ENCODE measurements around the gene SYT7.

Gene SYT7

DNA sequence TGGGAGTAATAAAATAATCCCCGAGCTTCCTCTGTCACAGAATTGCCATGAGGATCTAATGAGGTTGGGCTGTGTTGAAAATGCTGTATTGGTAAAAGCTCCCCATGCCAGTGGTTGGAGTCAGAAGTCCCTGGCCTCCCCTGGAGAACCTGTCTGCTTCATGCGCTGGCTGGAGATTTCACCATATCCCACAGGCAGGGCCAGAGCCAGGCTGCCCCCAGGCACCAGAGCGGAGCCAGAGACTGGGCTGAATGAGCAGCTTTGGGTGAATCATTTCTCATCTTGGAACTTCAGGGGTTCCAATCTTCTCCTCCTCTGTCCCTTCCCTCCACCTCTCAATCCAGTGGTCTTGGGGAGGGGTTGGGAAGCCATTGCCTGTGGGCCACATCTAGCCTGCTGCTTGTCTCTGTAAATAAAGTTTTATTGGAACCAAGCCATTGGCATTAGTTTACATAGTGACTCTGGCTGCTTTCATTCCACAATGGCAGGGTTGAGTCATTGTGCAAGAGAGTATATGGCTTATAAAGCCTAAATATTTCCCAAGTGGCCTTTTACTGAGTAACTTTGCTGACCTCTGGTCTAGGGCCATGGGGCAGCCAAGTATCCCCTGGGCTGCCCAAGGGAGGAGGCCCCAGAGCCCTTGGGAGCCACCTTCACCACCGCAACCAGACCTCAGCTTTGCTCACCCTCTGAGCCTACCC lies 37.1 kb downstream of the SYT7 start:
- TF ChIP-seq JUND (IDR thresholded peaks at IDR 0.05; ENCODE audit: low read depth): no peak
- peak; percentile 56 to 61 for DNase-seq (ENCODE audit: low read depth in 1 of 2, low spot score in 1 of 2)
- in situ Hi-C loops (cut with HindIII; ENCODE audit: low pct_unique_long_range_greater_than_20kb, low sequenced_read_pairs): no loop called here

DNA sequence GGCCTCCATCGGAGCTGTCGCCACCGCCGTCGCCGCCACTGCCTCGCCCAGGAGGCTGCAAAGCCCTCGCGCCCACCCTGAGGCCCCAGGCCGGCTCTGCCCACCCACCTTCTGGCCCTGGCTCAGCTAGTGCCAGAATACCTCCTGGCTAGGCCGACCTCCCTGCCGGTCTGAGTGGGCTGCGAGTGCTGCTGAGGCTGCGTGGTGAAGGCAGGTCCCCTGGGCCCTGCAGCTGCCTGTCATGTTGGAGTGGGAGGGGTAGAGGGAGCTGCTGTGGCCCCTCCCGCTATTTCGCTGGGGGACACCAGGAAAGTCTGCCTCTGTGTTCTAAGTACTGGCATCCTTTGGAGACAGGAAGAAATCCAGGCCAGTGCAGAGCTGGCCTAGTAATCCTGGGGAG lies 38.2 kb downstream of the SYT7 start:
- DNase-seq (ENCODE audit: low read depth in 1 of 2, low spot score in 1 of 2): no peak
- in situ Hi-C loops (cut with HindIII; ENCODE audit: low pct_unique_long_range_greater_than_20kb, low sequenced_read_pairs): no loop called here
- TF ChIP-seq JUND (IDR thresholded peaks at IDR 0.05; ENCODE audit: low read depth): no peak

DNA sequence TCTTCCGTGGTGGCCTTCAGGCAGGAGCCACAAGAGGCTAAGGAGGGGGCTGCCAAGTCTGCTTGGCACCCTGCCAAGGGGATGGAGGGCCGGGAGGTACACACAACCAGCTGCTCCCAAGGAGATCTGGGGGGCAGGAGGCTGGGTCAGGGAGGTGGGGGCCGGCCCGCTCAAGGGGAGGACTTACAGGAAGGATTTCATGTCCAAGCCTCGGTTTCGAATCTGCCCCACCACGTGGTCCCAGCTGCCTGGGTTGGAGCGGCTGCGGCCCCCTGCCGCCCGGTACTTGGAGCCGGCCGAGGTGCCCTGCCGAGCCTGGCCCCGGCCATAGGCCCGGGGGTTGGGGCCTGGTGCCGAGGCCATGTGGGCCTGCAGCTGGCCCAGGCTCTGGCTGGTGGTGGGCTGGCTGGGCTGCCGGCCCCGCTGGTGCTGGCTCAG lies 38.8 kb downstream of the SYT7 start:
- TF ChIP-seq JUND (IDR thresholded peaks at IDR 0.05; ENCODE audit: low read depth): no peak
- DNase-seq (ENCODE audit: low read depth in 1 of 2, low spot score in 1 of 2): no peak
- in situ Hi-C loops (cut with HindIII; ENCODE audit: low pct_unique_long_range_greater_than_20kb, low sequenced_read_pairs): no loop called here

DNA sequence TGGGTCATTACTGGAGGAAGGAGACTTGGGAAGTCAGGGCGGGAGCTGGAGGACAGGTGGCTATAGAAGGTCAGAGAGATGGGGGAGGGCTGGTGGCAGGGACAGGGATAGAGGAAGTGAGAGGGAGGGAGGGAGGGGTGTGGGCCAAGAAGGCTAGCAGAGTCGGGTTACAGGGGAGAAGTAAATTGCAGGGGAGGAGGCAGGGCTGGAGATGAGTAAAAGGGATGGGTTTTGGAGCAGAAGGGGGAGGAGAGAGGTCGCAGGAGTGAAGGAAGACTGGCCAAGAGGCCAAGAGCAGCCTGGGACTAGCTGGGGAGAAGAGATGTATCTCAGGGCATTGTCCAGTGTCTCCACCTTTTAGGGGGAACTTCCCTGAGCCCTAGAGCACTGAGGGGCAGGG lies 39.3 kb downstream of the SYT7 start:
- in situ Hi-C loops (cut with HindIII; ENCODE audit: low pct_unique_long_range_greater_than_20kb, low sequenced_read_pairs): no loop called here
- peak; percentile 81 to 89 for DNase-seq (ENCODE audit: low read depth in 1 of 2, low spot score in 1 of 2)
- no peak for TF ChIP-seq JUND (IDR thresholded peaks at IDR 0.05; ENCODE audit: low read depth)

DNA sequence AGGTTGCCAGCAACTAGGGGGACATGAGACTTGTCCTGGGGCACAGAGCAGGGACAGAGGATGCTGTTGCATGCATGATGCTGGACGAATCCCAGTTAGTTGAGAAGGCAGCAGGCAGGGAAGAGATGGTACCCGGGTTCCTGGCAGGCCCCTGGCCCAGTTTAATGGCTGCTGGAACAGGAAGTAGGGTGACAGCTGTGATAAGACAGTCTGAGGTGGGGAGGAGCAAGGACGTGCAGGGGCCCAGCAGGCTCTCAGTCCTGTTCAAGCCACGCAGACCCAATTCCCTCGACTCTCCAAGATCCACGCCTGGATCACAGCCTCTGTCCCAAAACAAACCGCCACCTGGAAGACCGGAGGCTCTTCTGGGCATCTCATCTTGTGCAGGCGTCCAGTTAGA lies 40.3 kb downstream of the SYT7 start:
- in situ Hi-C loops (cut with HindIII; ENCODE audit: low pct_unique_long_range_greater_than_20kb, low sequenced_read_pairs): no loop called here
- no peak for TF ChIP-seq JUND (IDR thresholded peaks at IDR 0.05; ENCODE audit: low read depth)

DNA sequence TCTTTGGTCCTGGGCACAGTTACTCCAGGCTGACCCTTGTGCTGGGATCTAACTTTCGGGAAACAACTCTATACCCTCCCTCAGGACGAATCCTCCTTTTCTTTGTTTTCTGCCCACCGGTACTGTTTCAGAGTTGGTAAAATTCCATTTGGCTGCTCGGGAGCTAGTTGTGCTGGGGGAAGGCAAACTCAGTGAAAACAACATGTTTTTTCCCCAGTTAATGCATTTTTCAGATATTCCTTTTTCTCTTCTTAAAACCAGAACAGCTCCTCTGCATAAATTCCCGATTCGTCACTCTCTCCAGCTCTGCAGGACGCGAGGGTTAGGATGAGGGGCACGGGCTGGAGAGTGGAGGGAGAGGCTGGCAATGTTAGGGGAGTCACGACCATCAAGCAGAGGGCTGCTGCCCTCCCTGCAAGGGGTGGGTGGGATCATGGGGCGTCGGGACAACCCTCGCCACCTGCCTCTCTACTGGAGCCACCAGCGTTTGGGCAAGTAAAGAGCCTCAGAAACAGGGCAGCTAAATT lies 41.0 kb downstream of the SYT7 start:
- TF ChIP-seq JUND (IDR thresholded peaks at IDR 0.05; ENCODE audit: low read depth): no peak
- DNase-seq (ENCODE audit: low read depth in 1 of 2, low spot score in 1 of 2): no peak
- in situ Hi-C loops (cut with HindIII; ENCODE audit: low pct_unique_long_range_greater_than_20kb, low sequenced_read_pairs): no loop called here

More for the DNA sequence above, 40.3 kb downstream of the SYT7 start:
- DNase-seq (ENCODE audit: low read depth in 1 of 2, low spot score in 1 of 2): no peak

DNA sequence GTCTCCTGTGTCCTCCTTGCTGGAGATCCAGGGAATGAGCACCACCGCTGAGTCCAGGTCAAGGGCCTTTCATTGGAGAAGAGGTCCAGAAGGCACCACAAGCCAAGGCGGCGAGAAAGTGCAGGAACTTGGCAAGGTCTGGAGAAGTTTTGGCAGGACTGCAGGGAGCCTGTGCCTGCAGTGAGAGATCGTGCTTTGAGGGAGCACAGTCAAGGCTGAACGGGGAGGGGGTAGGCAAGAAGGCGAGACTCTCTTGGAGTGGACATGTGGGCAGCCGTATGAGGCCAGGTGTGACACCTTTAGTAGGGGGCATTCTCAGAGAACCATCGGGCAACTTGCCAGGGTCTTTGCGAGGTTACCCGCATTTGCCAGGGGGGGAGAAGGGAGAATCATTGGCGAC lies 41.9 kb downstream of the SYT7 start:
- in situ Hi-C loops (cut with HindIII; ENCODE audit: low pct_unique_long_range_greater_than_20kb, low sequenced_read_pairs): no loop called here
- TF ChIP-seq JUND (IDR thresholded peaks at IDR 0.05; ENCODE audit: low read depth): no peak

DNA sequence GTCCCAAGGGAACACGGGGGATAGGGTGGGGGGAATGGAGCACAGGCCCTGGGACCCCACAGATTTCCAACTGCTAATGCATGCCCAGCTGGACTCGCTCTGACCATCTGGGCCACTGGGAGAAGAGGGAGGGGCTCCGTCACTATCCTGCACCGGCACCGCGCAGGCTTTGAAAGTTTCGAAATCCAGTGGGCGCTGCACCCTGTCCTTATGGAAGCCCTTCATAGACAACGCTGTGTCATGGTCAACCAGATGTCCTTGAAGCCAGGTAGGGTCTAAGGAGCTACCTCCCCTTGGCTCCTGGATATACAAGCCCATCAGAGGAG lies 42.3 kb downstream of the SYT7 start:
- no peak for TF ChIP-seq JUND (IDR thresholded peaks at IDR 0.05; ENCODE audit: low read depth)
- no peak for DNase-seq (ENCODE audit: low read depth in 1 of 2, low spot score in 1 of 2)
- in situ Hi-C loops (cut with HindIII; ENCODE audit: low pct_unique_long_range_greater_than_20kb, low sequenced_read_pairs): no loop called here

More for the DNA sequence above, 41.9 kb downstream of the SYT7 start:
- no peak for DNase-seq (ENCODE audit: low read depth in 1 of 2, low spot score in 1 of 2)

DNA sequence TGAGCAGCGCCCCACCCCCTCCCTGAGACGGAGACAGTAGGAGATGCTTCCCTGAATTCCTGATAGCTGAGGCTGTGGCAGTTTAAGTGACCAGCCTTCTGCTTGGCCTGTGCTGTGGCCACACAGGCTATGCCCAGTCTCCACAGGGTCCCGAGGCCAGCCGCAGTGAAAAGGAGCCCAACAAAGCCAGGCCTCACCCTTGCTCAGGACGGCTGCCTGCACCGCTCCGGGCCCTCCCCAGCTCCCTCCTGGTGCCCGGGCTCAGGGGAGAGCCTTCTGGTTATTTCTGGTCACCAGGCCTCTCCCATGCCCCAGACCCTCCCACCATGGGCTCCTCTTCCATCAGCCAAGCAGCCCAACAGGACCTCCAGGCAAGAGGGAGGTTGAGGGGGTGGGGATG lies 43.5 kb downstream of the SYT7 start:
- in situ Hi-C loops (cut with HindIII; ENCODE audit: low pct_unique_long_range_greater_than_20kb, low sequenced_read_pairs): no loop called here
- TF ChIP-seq JUND (IDR thresholded peaks at IDR 0.05; ENCODE audit: low read depth): no peak
- DNase-seq (ENCODE audit: low read depth in 1 of 2, low spot score in 1 of 2): no peak

DNA sequence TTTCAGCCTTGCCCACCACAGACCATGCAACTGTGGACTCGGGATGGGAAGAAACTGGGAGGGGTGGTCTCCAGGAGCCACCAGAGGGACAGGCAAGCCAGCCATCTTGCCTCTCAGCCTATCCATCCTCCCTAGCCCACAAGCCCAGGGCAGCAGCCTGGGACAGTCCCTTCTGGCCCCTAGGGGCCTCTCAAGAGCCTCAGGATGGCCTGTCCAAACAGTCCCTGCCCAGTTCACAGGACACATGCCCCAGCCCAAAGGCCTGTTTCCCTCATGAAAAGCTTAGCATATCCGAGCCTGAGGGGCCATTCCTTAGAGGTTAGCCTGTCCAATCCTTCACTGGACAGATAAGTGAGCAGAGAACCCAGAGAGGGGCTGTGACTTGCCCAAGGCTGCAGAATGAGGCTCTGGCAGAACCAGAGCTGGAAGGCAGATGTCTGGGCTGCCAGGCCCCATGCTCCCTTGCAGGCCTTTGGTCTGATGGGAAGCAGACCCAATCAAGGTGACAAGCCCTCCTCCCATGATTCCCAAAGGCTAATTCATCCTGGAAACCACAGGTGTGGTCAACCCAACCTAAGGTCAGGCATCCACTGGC lies 44.1 kb downstream of the SYT7 start:
- peak in 1 of 2 experiments; percentile 37 for DNase-seq (ENCODE audit: low read depth in 1 of 2, low spot score in 1 of 2)
- in situ Hi-C loops (cut with HindIII; ENCODE audit: low pct_unique_long_range_greater_than_20kb, low sequenced_read_pairs): no loop called here
- TF ChIP-seq JUND (IDR thresholded peaks at IDR 0.05; ENCODE audit: low read depth): no peak

DNA sequence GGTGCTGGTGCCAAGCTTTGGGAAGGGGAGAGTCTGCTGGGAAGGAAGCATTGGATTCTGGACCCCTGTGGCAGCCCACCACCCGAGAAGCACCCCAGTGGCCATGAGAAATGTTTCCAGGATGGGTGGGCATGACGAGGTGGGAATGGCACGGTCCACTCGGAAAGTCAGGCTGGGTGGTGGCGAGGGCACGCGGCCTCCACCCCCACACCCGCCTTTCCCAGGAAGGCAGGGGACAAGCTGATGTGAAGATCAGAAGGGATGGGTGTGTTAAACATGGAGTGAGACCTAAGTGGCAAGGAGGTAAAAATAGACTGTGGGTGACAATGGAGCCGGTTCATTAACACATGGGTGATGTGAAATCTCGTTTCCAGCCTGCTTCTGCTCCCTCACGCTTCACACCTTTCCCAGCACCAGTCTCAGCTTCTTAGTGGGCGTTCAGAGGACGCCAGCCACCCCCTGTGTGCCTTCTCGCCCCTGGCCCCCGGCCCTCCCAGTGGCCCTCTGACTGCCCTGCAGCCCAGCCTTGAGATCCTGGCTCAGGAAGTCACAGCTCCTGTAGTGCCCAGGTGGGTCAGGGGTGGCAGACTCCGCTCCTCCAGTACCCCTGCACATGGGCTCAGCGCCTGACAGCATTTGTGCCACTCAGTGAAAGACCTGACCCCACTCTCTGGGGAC lies 44.7 kb downstream of the SYT7 start:
- in situ Hi-C loops (cut with HindIII; ENCODE audit: low pct_unique_long_range_greater_than_20kb, low sequenced_read_pairs): no loop called here
- no peak for TF ChIP-seq JUND (IDR thresholded peaks at IDR 0.05; ENCODE audit: low read depth)
- no peak for DNase-seq (ENCODE audit: low read depth in 1 of 2, low spot score in 1 of 2)

DNA sequence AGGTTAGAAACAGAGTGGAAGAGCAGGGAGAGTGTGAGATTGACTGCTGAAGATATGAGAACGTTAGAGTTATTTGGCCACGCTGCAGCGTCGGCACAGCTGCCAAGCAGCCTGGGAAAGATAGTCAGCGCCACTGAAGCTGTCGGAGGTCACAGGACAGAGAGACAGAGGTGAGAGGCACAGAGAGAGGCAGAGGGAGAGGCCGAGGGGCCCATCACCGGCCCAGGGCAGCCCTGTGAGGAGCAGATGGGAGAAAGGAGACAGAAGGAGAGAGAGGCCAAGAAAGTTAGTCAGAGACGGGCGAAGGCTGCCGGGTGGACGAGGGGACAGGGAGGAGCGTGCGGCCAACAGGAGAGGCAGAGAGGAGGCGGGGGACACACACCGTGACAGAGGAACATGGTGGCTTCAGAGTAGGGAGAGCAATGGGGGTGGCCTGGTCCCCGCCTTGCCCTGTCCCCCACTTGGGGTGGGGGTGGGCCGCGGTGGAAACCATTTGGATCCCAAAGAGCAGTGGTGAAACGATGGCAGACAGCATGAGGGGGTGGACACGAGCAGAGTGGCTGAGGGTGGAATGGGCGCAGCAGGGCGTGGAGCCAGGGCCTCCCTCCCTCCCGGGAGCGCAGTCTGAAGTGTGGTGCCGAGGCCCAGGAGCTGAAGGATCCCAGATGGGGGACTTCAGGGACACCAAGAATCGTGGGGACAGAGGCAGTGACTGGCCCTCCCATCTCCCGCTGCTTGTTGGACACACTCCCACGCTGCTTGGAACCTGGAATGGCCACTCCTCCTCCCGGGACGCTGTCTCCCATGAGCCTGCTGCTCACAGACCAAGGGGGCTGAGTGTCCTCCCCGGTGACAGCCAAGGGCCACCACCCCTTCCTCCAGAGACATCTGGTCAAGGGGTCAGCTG lies 45.7 kb downstream of the SYT7 start:
- no peak for TF ChIP-seq JUND (IDR thresholded peaks at IDR 0.05; ENCODE audit: low read depth)
- in situ Hi-C loops (cut with HindIII; ENCODE audit: low pct_unique_long_range_greater_than_20kb, low sequenced_read_pairs): no loop called here
- DNase-seq (ENCODE audit: low read depth in 1 of 2, low spot score in 1 of 2): no peak
